ENCODE data around the gene S100A6.
A peak's percentile ranks its signal among the peaks of the same experiment; 100 is the strongest.

The S100A6 gene

GRCh38 chr1:153503766-153504165, 32.0 kb downstream of the S100A6 start:
- no peak for DNase-seq (ENCODE audit: low spot score)

- no peak for DNase-seq (ENCODE audit: low spot score)
Observed at GRCh38 chr1:153498746-153499145, 37.0 kb downstream of the S100A6 start.

GRCh38 chr1:153495536-153495935, 40.3 kb downstream of the S100A6 start:
- no peak for DNase-seq (ENCODE audit: low spot score)

GRCh38 chr1:153494976-153495535, 40.7 kb downstream of the S100A6 start:
- DNase-seq (ENCODE audit: low spot score), result peak; percentile 83

GRCh38 chr1:153493343-153493960, 42.3 kb downstream of the S100A6 start:
- DNase-seq (ENCODE audit: low spot score), result peak; percentile 45

GRCh38 chr1:153490272-153491051, 45.3 kb downstream of the S100A6 start:
- DNase-seq (ENCODE audit: low spot score), result peak; percentile 73

GRCh38 chr1:153488731-153489130, 47.1 kb downstream of the S100A6 start:
- DNase-seq (ENCODE audit: low spot score), result peak; percentile 47

- peak; percentile 5 for DNase-seq (ENCODE audit: low spot score)
Observed at GRCh38 chr1:153487707-153488106, 48.1 kb downstream of the S100A6 start.

GRCh38 chr1:153485863-153486262, 49.9 kb downstream of the S100A6 start:
- DNase-seq (ENCODE audit: low spot score), result peak; percentile 55
